Progenitor cell of endocrine pancreas (in vitro differentiated cells): ENCODE measurements around the gene SFTA2. TPM values are rescaled to one million over a fixed set of nuclear protein-coding genes. Genes with fewer than 3 reads are reported as not detected.

ENCODE experiments used
- DNase-seq: peaks from one replicate; pipeline ENCODE4 v3.0.0; 2021; ENCODE audit warnings: low spot score; ENCODE audit not compliant: unreplicated experiment
- H3K27ac Mint-ChIP-seq: 2 replicates; pipeline ENCODE4 v1.8.0; 2021; ENCODE audit warnings: mild to moderate bottlenecking, moderate library complexity, mixed read lengths
- H3K27me3 Mint-ChIP-seq: 2 replicates; pipeline ENCODE4 v1.8.0; 2021; ENCODE audit warnings: mixed read lengths
- H3K36me3 Mint-ChIP-seq: 2 replicates; pipeline ENCODE4 v1.8.0; 2022; ENCODE audit warnings: mixed read lengths; ENCODE audit not compliant: insufficient read depth
- H3K4me1 Mint-ChIP-seq: 2 replicates; pipeline ENCODE4 v1.8.0; 2021; ENCODE audit warnings: low read depth, mixed read lengths
- H3K4me3 Mint-ChIP-seq: 2 replicates; pipeline ENCODE4 v1.8.0; 2021; ENCODE audit warnings: low read depth, mild to moderate bottlenecking, moderate library complexity, mixed read lengths
- H3K9me3 Mint-ChIP-seq: 2 replicates; pipeline ENCODE4 v1.8.0; 2021; ENCODE audit warnings: low read depth, mixed read lengths
- CTCF ChIP-seq: fragments of 200-600 bp; sonication (generic); IDR thresholded peaks from one replicate; pipeline ENCODE4 v1.5.0; 2021; ENCODE audit warnings: antibody characterized with exemption, mild to moderate bottlenecking; ENCODE audit not compliant: unreplicated experiment
- long read RNA-seq: library from polyadenylated mRNA; unstranded; transcript quantifications from one replicate; pipeline ENCODE4 v2.0.0, GENCODE V29; 2020
- total RNA-seq: library from RNA; stranded (reverse); gene quantifications from 2 replicates; pipeline ENCODE4 v1.2.1, GENCODE V29; 2021

The SFTA2 gene
- total RNA-seq = 1.0 and 2.6 TPM in 2 replicates
- long read RNA-seq, partial matches to known transcripts = 0 of 1 reads
- long read RNA-seq, other reads (novel, unspliced or antisense) = 0 of 1 reads

GRCh38 chr6:30931969-30932645 is at the start of gene SFTA2:
Gene SFTA2 (minus strand): TSS chr6:30932170. CDS start chr6:30932096, 74 bp downstream.
- peaks cover 8% of the 10 kb centered on the region for H3K9me3 Mint-ChIP-seq
- peaks cover 20% of the 10 kb centered on the region for H3K4me1 Mint-ChIP-seq
- H3K27me3 Mint-ChIP-seq = peaks cover 10% of the 10 kb centered on the region
- no peak for TF ChIP-seq CTCF
- H3K27ac Mint-ChIP-seq = peak within 1 kb of the TSS; percentile 89
- H3K36me3 Mint-ChIP-seq = peaks cover 17% of the 10 kb centered on the region
- no peak within 1 kb of the TSS for H3K4me3 Mint-ChIP-seq
- DNase-seq = no peak

- TF ChIP-seq CTCF = no peak
- no peak overlapping the region for H3K27ac Mint-ChIP-seq
Observed at GRCh38 chr6:30979690-30980089, 47.7 kb upstream of the SFTA2 start.

GRCh38 chr6:30979141-30979540 is 47.2 kb upstream of the SFTA2 start:
- H3K9me3 Mint-ChIP-seq = no peaks in the 10 kb centered on the region
- peaks cover 8% of the 10 kb centered on the region for H3K27me3 Mint-ChIP-seq
- H3K4me3 Mint-ChIP-seq = no peak overlapping the region
- DNase-seq = no peak
- H3K4me1 Mint-ChIP-seq = peaks cover 10% of the 10 kb centered on the region
- H3K36me3 Mint-ChIP-seq = no peaks in the 10 kb centered on the region
- no peak for TF ChIP-seq CTCF
- H3K27ac Mint-ChIP-seq = no peak overlapping the region

More at GRCh38 chr6:30979690-30980089, 47.7 kb upstream of the SFTA2 start:
- Mint-ChIP-seq H3K4me3 (no peak overlapping the region), H3K4me1 (peaks cover 10% of the 10 kb centered on the region), H3K27me3 (peaks cover 8% of the 10 kb centered on the region), H3K36me3 (no peaks in the 10 kb centered on the region), H3K9me3 (no peaks in the 10 kb centered on the region)
- no peak for DNase-seq

GRCh38 chr6:30974490-30975252 is 42.7 kb upstream of the SFTA2 start:
- Mint-ChIP-seq H3K9me3 (no peaks in the 10 kb centered on the region), H3K36me3 (no peaks in the 10 kb centered on the region), H3K27me3 (peaks cover 13% of the 10 kb centered on the region), H3K4me3 (no peak overlapping the region), H3K27ac (no peak overlapping the region), H3K4me1 (no peaks in the 10 kb centered on the region)
- TF ChIP-seq CTCF = no peak
- DNase-seq = no peak

GRCh38 chr6:30972816-30973215 is 40.8 kb upstream of the SFTA2 start:
- no peak for TF ChIP-seq CTCF
- Mint-ChIP-seq H3K9me3 (no peaks in the 10 kb centered on the region), H3K4me1 (no peaks in the 10 kb centered on the region)

More at GRCh38 chr6:30972816-30973215, 40.8 kb upstream of the SFTA2 start:
- DNase-seq = no peak
- H3K27me3 Mint-ChIP-seq = peaks cover 11% of the 10 kb centered on the region
- H3K36me3 Mint-ChIP-seq = no peaks in the 10 kb centered on the region
- no peak overlapping the region for H3K27ac Mint-ChIP-seq
- H3K4me3 Mint-ChIP-seq = no peak overlapping the region
